Islet precursor cell (in vitro differentiated cells): ENCODE measurements around the gene DNASE2.

Experiments
- DNase-seq: peaks from one replicate; pipeline ENCODE4 v3.0.0-alpha.2; 2018

Gene DNASE2

DNA sequence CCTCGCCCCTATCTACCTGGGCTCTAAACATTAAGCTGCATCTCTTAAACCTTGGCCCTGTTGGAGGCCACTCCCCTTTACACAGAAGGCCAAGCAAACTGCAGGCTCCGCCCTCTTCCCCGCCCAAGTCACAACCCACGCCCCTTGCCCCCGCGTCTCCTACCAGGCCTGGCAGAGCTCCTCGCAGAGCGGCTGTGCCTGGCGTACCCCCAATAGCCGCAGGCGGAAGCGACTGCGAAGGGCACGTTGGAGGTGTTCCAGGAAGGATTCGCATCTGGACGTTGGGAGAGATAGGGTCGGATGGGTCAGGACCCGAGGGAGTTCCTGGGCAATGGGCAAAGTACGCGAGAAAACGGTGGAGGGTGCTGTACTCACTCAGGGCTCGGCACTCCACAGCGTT, 52.8 kb downstream of the DNASE2 start:
- peak; percentile 80 for DNase-seq

DNA sequence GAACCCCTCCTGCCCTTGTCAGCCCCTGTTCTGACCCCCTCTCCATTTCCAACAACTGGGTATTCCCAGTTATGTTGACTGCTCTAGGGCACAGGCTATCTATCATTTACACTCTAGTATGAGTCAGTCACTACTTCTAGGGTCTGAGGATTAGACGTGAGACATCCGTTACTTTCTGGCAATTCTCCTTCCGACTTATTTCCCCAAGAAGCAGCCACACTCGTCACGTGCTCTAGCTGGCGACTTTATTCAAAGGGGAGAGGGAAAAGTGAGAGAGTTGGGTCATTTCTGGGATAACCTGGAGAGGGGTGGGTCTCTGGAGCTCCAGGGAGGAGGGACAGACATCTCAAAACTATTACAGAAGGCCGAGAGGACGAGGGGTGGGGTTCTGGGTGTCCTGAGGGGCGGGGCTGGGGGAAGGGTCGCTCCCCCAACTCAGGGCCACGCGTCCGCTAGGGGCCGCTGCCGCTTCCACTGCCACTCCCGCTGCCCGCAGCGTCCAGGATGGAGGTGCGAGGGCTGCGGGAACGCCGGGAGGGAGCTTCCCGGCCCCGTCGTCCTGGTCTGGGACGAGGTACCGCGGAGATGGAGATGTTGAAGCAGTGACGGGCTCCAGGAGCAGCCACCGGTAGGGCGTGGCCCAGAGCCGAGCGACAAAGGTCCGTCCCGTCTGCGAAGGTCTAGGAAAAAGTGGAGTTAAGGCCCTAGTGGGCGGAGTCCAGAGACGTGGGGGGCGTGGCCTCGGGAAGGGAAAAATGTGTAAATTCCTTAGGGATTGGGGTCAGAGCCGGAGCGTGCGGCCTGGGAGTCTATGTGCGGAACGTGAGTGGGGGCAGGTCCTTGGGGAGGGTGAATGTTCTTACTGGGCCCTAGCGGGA, 55.8 kb downstream of the DNASE2 start:
- peak; percentile 85 for DNase-seq
